H1 (cell line): Measurements from ENCODE around the gene DACT3. TPM values are rescaled to one million over a fixed set of nuclear protein-coding genes. Genes with fewer than 3 reads are reported as not detected.

ENCODE experiments used
- CTCF ChIA-PET: fragments of 300-600 bp; sonication (Branson Sonifier 250); formaldehyde crosslinking; loops from one replicate; lab custom pipeline; 2021; ENCODE audit not compliant: partially characterized antibody; lab: Charles Lee
- POLR2A ChIA-PET: fragments of 300-600 bp; sonication (Branson Sonifier 250); formaldehyde crosslinking; loops from one replicate; lab custom pipeline; 2021; ENCODE audit warnings: inconsistent platforms; ENCODE audit not compliant: partially characterized antibody; lab: Charles Lee
- DNase-seq, 2 experiments: peaks; one replicate each; pipeline versions ENCODE4 v3.0.0 to v3.0.0-alpha.2; 2010 to 2022; ENCODE audit warnings: low spot score in 2 of 2, low read depth in 1 of 2, mixed read lengths in 1 of 2
- FAIRE-seq: peaks from 2 replicates; lab custom pipeline; 2011; peaks lifted over from hg19 to GRCh38; lab: Jason Lieb, UNC
- H2AFZ ChIP-seq: 2 replicates; pipeline ENCODE4 v1.8.1; 2012; ENCODE audit warnings: low read length, inconsistent platforms
- H2AK5ac ChIP-seq: 2 replicates; pipeline ENCODE4 v1.6.1; 2013; ENCODE audit warnings: low read depth, low read length
- H2BK120ac ChIP-seq: replicated peaks from 2 replicates; pipeline ENCODE3; 2013; ENCODE audit warnings: low read depth, low read length, inconsistent platforms
- H2BK12ac ChIP-seq: 2 replicates; pipeline ENCODE4 v1.6.1; 2013; ENCODE audit warnings: low read depth, low read length
- H2BK15ac ChIP-seq: 2 replicates; pipeline ENCODE4 v1.6.1; 2013; ENCODE audit warnings: low read length
- H2BK20ac ChIP-seq: 2 replicates; pipeline ENCODE4 v1.6.1; 2013; ENCODE audit warnings: low read length
- H2BK5ac ChIP-seq: 2 replicates; pipeline ENCODE4 v1.6.1; 2013; ENCODE audit warnings: low read depth, low read length
- H3K14ac ChIP-seq: 2 replicates; pipeline ENCODE4 v1.6.1; 2013; ENCODE audit warnings: inconsistent platforms; ENCODE audit not compliant: insufficient read length
- H3K18ac ChIP-seq: 2 replicates; pipeline ENCODE4 v1.6.1; 2013; ENCODE audit warnings: low read length; ENCODE audit errors: extremely low read depth
- H3K23ac ChIP-seq: 2 replicates; pipeline ENCODE4 v1.6.1; 2013; ENCODE audit warnings: inconsistent platforms; ENCODE audit not compliant: insufficient read length
- H3K23me2 ChIP-seq: 2 replicates; pipeline ENCODE4 v1.6.1; 2013; ENCODE audit warnings: low read depth, low read length
- H3K27ac ChIP-seq: 2 replicates; pipeline ENCODE4 v1.6.1; 2011; ENCODE audit warnings: low read depth, low read length, inconsistent platforms
- H3K27me3 ChIP-seq, 4 experiments: replicated peaks in 1 of 4; 1 replicate in 1 of 4; 2 replicates in 3 of 4; pipeline versions ENCODE4 v1.6.1 to v1.8.1; 2011 to 2013; ENCODE audit warnings: low read length in 3 of 4, mild to moderate bottlenecking in 3 of 4, inconsistent platforms in 2 of 4, mixed read lengths in 2 of 4, moderate library complexity in 1 of 4; ENCODE audit not compliant: control insufficient read depth in 3 of 4, insufficient read depth in 3 of 4; ENCODE audit errors: extremely low read depth in 1 of 4
- H3K36me3 ChIP-seq, 4 experiments: 2 replicates each; pipeline versions ENCODE4 v1.6.1 to v1.8.1; 2011 to 2013; ENCODE audit warnings: mild to moderate bottlenecking in 4 of 4, low read length in 3 of 4, moderate library complexity in 2 of 4, control low read depth in 1 of 4, inconsistent platforms in 1 of 4; ENCODE audit not compliant: insufficient read depth in 4 of 4, control insufficient read depth in 2 of 4
- H3K4ac ChIP-seq: replicated peaks from 2 replicates; pipeline ENCODE3; 2013; ENCODE audit warnings: low read length, low read depth, mixed read lengths, inconsistent platforms; ENCODE audit not compliant: insufficient read length
- H3K4me1 ChIP-seq, 4 experiments: replicated peaks in 1 of 4; 1 replicate in 1 of 4; 2 replicates in 3 of 4; pipeline versions ENCODE4 v1.6.1 to v1.8.1; 2011 to 2013; ENCODE audit warnings: low read length in 3 of 4, inconsistent platforms in 2 of 4, mixed read lengths in 1 of 4; ENCODE audit not compliant: insufficient read depth in 4 of 4, control insufficient read depth in 3 of 4
- H3K4me2 ChIP-seq, 2 experiments: 2 replicates each; pipeline versions ENCODE4 v1.6.1 to v1.8.1; 2011 to 2013; ENCODE audit warnings: low read depth in 2 of 2, low read length in 2 of 2, control low read depth in 1 of 2, inconsistent platforms in 1 of 2, mild to moderate bottlenecking in 1 of 2; ENCODE audit not compliant: insufficient read depth in 1 of 2
- H3K4me3 ChIP-seq, 4 experiments: fragments of 200-600, 300-600 bp in 1 of 4; sonication (generic), shearing (Covaris generic), sonication (Bioruptor Twin) in 1 of 4; 2 replicates each; pipeline versions ENCODE4 v1.5.1 to v1.8.1; 2011 to 2016; ENCODE audit warnings: low read length in 4 of 4, low read depth in 3 of 4, control low read depth in 2 of 4, inconsistent platforms in 2 of 4, mild to moderate bottlenecking in 2 of 4, mixed read lengths in 1 of 4, moderate library complexity in 1 of 4; ENCODE audit not compliant: insufficient read depth in 2 of 4; ENCODE audit errors: extremely low read depth in 1 of 4
- H3K56ac ChIP-seq: replicated peaks from 2 replicates; pipeline ENCODE3; 2013; ENCODE audit warnings: low read depth, mild to moderate bottlenecking, mixed read lengths, low read length, inconsistent platforms; ENCODE audit not compliant: insufficient read length
- H3K79me1 ChIP-seq: 2 replicates; pipeline ENCODE4 v1.6.1; 2013; ENCODE audit warnings: low read depth, low read length, control low read depth
- H3K79me2 ChIP-seq, 2 experiments: 2 replicates each; pipeline versions ENCODE4 v1.6.1 to v1.8.1; 2012 to 2013; ENCODE audit warnings: low read length in 2 of 2, mild to moderate bottlenecking in 2 of 2, inconsistent platforms in 1 of 2; ENCODE audit not compliant: insufficient read depth in 2 of 2, control insufficient read depth in 1 of 2
- H3K9ac ChIP-seq, 4 experiments: replicated peaks in 1 of 4; 1 replicate in 1 of 4; 2 replicates in 3 of 4; pipeline versions ENCODE4 v1.6.1 to v1.8.1; 2011 to 2013; ENCODE audit warnings: low read depth in 3 of 4, low read length in 3 of 4, control low read depth in 2 of 4, mild to moderate bottlenecking in 2 of 4, moderate library complexity in 2 of 4, inconsistent platforms in 1 of 4; ENCODE audit errors: extremely low read depth in 1 of 4
- H3K9me3 ChIP-seq, 2 experiments: 2 replicates each; pipeline versions ENCODE4 v1.6.1 to v1.8.1; 2012 to 2013; ENCODE audit warnings: mild to moderate bottlenecking in 2 of 2, moderate library complexity in 2 of 2, control low read depth in 1 of 2, inconsistent platforms in 1 of 2, low read depth in 1 of 2, low read length in 1 of 2, mixed read lengths in 1 of 2; ENCODE audit not compliant: insufficient read depth in 2 of 2
- H4K20me1 ChIP-seq, 2 experiments: replicated peaks in 1 of 2; 2 replicates each; pipeline versions ENCODE3 to v1.8.1; 2011 to 2013; ENCODE audit warnings: inconsistent platforms in 2 of 2, low read length in 2 of 2, mild to moderate bottlenecking in 1 of 2; ENCODE audit not compliant: insufficient read depth in 2 of 2, control insufficient read depth in 1 of 2
- H4K5ac ChIP-seq: 2 replicates; pipeline ENCODE4 v1.6.1; 2013; ENCODE audit warnings: low read length, low read depth, mixed read lengths, inconsistent platforms; ENCODE audit not compliant: insufficient read length
- H4K8ac ChIP-seq: 2 replicates; pipeline ENCODE4 v1.8.0; 2013; ENCODE audit warnings: mild to moderate bottlenecking, moderate library complexity, low read length, inconsistent platforms; ENCODE audit not compliant: insufficient read depth; ENCODE audit errors: extremely low read depth
- H4K91ac ChIP-seq: replicated peaks from 2 replicates; pipeline ENCODE3; 2013; ENCODE audit warnings: low read length, mixed read lengths, inconsistent platforms; ENCODE audit not compliant: insufficient read length
- ASH2L ChIP-seq: fragments of 200-600, 300-600 bp; sonication (generic); IDR thresholded peaks from one replicate; pipeline ENCODE4 v1.7.1; 2017; ENCODE audit warnings: low read length
- ATF3 ChIP-seq: IDR thresholded peaks from 2 replicates; pipeline ENCODE4 v1.6.1; 2011; ENCODE audit warnings: low read depth, mild to moderate bottlenecking, low read length; ENCODE audit not compliant: insufficient read depth
- GTF2F1 ChIP-seq: IDR thresholded peaks from 2 replicates; pipeline ENCODE4 v1.6.1; 2012; ENCODE audit warnings: low read depth, low read length, improper control_type of control experiment, borderline replicate concordance
- NANOG ChIP-seq: IDR thresholded peaks from 2 replicates; pipeline ENCODE4 v1.6.1; 2011; ENCODE audit warnings: low read length, low read depth, mild to moderate bottlenecking, inconsistent platforms; ENCODE audit not compliant: insufficient read depth, poor library complexity, severe bottlenecking
- SUZ12 ChIP-seq: fragments of 200-600 bp; sonication (generic); IDR thresholded peaks from 2 replicates; pipeline ENCODE4 v1.6.1; 2012; ENCODE audit warnings: mild to moderate bottlenecking, inconsistent platforms, low read length, moderate library complexity, mixed read lengths
- WGBS, 2 experiments: shearing (Covaris generic) in 1 of 2; methylation state at CpG; one replicate each; pipeline versions ENCODE4 v1.1.6 to v1.1.7; 2013 to 2015; ENCODE audit warnings: low lambda C conversion rate in 2 of 2, mixed read lengths in 2 of 2, inconsistent platforms in 1 of 2, low coverage in 1 of 2, missing lambda C conversion rate in 1 of 2; ENCODE audit not compliant: insufficient replicate concordance in 2 of 2, insufficient coverage in 1 of 2, insufficient read length in 1 of 2; ENCODE audit errors: extremely low coverage in 1 of 2, missing lambda C conversion rate in 1 of 2; 5-methylcytosine and 5-hydroxymethylcytosine counted together
- polyA plus RNA-seq, 7 experiments: library from polyadenylated mRNA; depleted of rRNA in 3 of 7; stranded (reverse) in 5 of 7; unstranded in 2 of 7; fragments of >200 nt in 5 of 7; fragments of 200-250 nt in 2 of 7; gene quantifications; 1 replicate in 5 of 7; 2 replicates in 1 of 7; 4 replicates in 1 of 7; pipeline versions ENCODE4 v1.2.1 to v1.2.3, GENCODE V29; 2011 to 2013; ENCODE audit warnings: missing spikeins in 2 of 7, mixed read lengths in 2 of 7
- total RNA-seq: library from RNA; stranded (reverse); fragmentation: NEBNext Ultra II Directional; extraction: Animal tissue kit (Norgen Biotek cat#: 25700); gene quantifications from 2 replicates; pipeline ENCODE4 v1.2.1, GENCODE V29; 2021

DACT3 gene
- total and polyA plus RNA-seq, 2 of the 8 experiments (the other 6 are each of a cell fraction or from before 2014, with no cell fraction given): 1.8 to 2.0 TPM

GRCh38 chr19:46618670-46619231 lies 42.2 kb downstream of the DACT3 start:
- H3K79me2 ChIP-seq: no peaks in the 10 kb centered on the region
- no peak overlapping the region for H2BK12ac ChIP-seq
- no peak overlapping the region for H2BK5ac ChIP-seq
- no peak overlapping the region for H3K18ac ChIP-seq
- ChIA-PET CTCF (interaction anchor here (1.2 to 15.6 kb wide), 5 partner anchors 9 to 135 kb away, joined by 3 to 341 read pairs (median 27); partner anchors contain the start of genes DACT3 and PTGIR), POLR2A (interaction anchor here (0.6 to 0.9 kb wide), 2 partner anchors 16 to 76 kb away, joined by 3 to 4 read pairs; no protein-coding TSS in a partner anchor)
- no peaks in the 10 kb centered on the region for H3K27me3 ChIP-seq
- no peaks in the 10 kb centered on the region for H4K20me1 ChIP-seq
- no peaks in the 10 kb centered on the region for H3K23me2 ChIP-seq
- H3K4ac ChIP-seq: no peak overlapping the region
- WGBS, 2 experiments: 97% methylated on average over 9 of the region's 9 CpGs; no CpG with 5 or more reads in 1 of the 2 experiments
- no peak overlapping the region for H3K27ac ChIP-seq
- FAIRE-seq (no peak), DNase-seq (no peak)
- H3K23ac ChIP-seq: no peak overlapping the region
- H3K4me2 ChIP-seq: no peak overlapping the region
- H3K79me1 ChIP-seq: no peaks in the 10 kb centered on the region
- H3K9me3 ChIP-seq: no peaks in the 10 kb centered on the region
- H3K14ac ChIP-seq: no peak overlapping the region
- H2BK120ac ChIP-seq: no peak overlapping the region
- H4K91ac ChIP-seq: no peak overlapping the region
- no peak overlapping the region for H3K4me3 ChIP-seq
- H3K9ac ChIP-seq: no peak overlapping the region
- H3K4me1 ChIP-seq: peaks cover 0 to 7% (median 3%) of the 10 kb centered on the region in 4 experiments; a peak in 4 of 7 replicates
- H2BK20ac ChIP-seq: no peak overlapping the region
- H2BK15ac ChIP-seq: no peak overlapping the region
- H3K36me3 ChIP-seq: no peaks in the 10 kb centered on the region
- H4K8ac ChIP-seq: no peak overlapping the region
- no peak overlapping the region for H2AK5ac ChIP-seq
- H2AFZ ChIP-seq: no peak overlapping the region
- H3K56ac ChIP-seq: no peak overlapping the region
- no peak overlapping the region for H4K5ac ChIP-seq
- TF ChIP-seq ATF3 (no peak), ASH2L (no peak), NANOG (no peak), GTF2F1 (no peak), SUZ12 (no peak)
